HG03135 (cell line): Measurements from ENCODE around the gene SWI5.
A peak's percentile ranks its signal among the peaks of the same experiment; 100 is the strongest.
"Not testable (repeated sequence)": the region's sequence is repeated elsewhere in the genome, so short reads cannot be mapped to it uniquely, and the experiment has no call there.

Source experiments
- ATAC-seq: cut with Tn5 transposase; IDR thresholded peaks from one replicate; pipeline ENCODE4 v1.9.1; 2021; ENCODE audit warnings: mild to moderate bottlenecking, moderate library complexity; ENCODE audit not compliant: unreplicated experiment

SWI5 gene

GRCh38 chr9:128276008-128276573 is at the start of gene SWI5:
Gene SWI5 (plus strand): TSS chr9:128276276.
- peak; percentile 95 for ATAC-seq

- ATAC-seq = no peak
Observed at GRCh38 chr9:128226412-128226801, 49.7 kb upstream of the SWI5 start.

- not testable (repeated sequence) for ATAC-seq
Observed at GRCh38 chr9:128230897-128231296, 45.2 kb upstream of the SWI5 start.

DNA sequence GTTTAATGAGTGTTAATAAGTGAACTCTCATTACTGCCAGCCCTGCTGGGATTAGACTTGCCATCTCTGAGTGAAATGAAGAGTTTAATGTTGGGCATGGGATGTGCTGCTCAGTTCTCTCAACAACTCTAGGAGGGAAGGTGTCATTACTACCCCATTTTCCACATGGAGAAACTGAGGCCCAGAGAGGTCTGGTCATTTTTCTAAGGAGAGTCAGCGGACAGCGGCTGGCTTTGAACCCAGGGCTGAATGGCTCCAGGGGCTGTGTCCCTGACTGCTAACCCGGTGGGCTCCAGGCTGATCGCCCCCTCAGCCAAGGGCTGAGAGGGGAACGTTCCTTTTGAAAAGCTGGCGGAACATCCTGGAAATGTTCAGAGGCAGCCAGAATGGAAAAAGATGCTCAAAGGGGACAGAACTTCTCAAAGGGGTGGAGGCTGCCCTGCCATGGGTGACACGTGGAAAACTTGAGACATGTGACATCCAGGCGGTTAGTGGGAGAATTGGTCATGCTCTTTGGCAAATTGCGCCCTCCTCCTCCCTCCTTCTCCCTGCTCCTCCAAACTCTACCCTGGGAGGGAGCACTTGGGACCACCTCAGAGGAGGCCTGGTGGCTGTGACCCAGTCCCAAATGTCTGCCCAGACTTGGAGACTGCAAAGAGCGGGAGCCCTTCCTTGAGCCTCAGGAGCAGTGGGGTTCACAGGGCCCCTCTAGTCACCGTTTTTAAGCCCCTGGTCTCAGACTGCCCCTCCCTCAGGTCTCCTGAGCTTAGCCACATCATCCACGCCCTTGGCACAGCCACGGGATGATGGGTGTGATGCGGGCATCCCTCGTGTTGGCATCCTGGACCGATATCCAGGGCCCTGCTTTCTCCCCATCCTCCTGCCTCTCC is 44.2 kb upstream of the SWI5 start:
- no peak for ATAC-seq

GRCh38 chr9:128232528-128233428 is 43.3 kb upstream of the SWI5 start:
- ATAC-seq = no peak

DNA sequence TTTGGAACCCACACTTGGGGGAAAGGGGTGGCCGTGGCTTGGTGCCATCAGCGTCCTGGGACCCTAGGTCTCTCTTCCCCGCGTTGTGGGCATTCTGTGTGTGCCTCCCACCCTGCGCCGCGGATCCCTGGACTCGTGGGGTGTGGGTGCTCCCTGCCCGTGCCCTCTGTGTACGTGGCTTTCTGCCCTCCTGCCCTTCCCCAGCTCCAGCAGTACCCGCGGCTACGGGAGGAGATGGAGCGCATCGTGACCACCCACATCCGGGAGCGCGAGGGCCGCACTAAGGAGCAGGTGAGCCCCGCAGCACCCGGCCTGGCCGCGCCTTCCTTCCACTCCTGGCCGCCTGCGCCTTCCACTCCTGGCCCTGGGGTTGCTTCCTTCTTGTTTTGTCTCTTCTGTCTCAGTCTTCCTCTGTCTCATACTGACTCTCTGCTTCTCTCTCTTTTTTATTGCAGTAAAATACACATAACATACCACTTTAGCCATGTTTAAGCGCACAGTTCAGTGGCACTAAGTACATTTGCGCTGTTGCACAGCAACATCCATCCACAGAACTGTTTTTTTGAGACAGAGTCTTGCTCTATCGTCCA is 42.2 kb upstream of the SWI5 start:
- ATAC-seq = no peak

- no peak for ATAC-seq
Observed at GRCh38 chr9:128242124-128242523, 34.0 kb upstream of the SWI5 start.

DNA sequence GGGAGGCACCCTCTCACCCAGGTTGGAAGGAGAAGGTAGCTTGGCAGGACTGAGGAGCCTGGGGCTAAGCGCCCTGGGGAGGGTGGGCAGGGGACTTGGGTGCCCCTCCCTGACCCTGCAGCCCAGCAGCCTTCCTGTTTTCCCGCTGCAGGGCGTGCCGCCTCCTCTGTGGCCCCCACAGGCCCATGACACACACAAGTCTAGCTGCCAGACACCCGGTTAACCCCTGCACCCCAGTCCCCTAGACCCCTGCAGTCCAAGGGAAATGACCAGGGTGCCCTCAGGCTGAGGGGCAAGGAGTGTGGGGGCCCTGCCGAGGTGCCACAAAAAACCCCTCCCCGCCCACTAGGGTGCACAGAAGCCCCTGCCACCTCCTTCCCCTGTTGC is 33.3 kb upstream of the SWI5 start:
- no peak for ATAC-seq

GRCh38 chr9:128243215-128244018 is 32.7 kb upstream of the SWI5 start:
- no peak for ATAC-seq

DNA sequence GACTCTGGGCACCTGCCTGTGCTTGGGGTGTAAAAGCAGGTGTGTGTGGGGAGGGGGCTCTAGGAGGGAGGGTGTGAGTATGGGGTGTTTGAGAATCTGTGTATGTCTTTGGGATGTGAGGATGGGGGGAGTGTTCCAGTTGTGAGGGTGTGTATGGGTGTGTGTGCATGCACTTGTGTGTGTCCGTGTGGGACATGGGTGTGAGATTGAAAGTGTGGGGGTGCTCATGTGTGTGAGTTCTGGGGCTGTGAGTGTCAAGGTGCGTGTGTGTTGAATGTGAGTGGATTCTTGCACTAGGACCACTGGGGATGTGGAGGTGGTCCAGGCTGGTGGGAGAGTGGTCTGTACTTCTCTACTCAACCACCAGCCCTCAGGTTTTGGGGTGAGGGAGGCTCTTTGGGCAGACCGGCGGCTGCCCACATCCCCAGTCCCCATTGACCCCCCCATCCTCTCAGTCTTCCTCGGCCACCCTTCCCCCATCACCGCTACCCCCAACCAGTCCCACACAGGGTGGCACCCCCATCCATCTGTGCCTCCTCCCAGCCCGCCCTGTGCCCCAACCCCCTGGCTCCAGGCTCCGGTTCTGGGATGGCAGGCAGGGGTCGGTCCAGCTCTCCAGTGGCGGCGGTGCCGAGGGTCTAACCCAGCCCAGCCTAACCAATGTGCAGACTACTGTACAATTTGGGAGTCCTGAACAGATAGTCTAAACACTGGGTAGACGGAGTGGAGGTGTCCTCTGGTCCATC is 31.8 kb upstream of the SWI5 start:
- no peak for ATAC-seq

DNA sequence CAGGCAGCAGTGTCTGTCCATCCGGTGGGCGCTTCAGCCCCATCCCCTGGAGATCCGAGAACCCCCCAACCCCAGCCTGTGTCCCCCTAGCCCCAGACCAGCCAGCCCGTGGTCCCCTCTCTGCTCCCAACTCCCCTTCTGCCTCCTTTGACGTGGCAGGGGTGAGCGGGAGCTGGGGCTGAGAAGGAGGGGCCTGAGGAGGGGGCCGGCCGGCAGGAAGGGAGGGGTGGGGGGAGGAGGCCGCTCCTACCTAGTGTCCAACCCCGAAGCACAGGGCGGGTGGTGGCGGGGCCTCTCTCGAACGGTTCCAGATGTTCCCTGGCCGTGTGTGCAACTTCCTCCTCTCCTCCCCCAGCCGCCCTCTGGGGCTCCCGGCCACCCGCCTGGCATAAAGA is 31.2 kb upstream of the SWI5 start:
- no peak for ATAC-seq

- ATAC-seq = no peak
Observed at GRCh38 chr9:128245421-128246151, 30.5 kb upstream of the SWI5 start.

DNA sequence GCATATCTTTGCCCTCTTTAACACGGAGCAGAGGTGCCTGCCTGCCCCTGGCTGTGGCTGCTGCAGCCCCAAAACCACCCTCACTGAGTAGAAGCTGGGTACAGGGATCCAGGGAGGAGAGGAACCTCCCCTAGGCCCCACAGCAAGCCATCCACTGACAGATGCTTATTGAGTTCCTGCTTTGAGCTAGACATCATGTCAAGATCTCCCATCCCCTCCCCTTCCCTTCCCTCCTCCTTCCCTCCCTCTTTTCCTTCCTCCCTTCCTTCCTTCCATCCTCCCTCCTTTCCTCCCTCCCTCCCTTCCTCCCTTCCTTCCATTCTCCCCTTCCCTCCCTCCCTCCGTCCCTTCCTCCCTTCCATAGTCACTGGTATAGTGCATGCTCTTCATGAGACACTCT is 29.6 kb upstream of the SWI5 start:
- no peak for ATAC-seq

GRCh38 chr9:128247226-128247803 is 28.8 kb upstream of the SWI5 start:
- ATAC-seq = no peak

GRCh38 chr9:128249558-128249907 is 26.5 kb upstream of the SWI5 start:
- ATAC-seq = no peak

GRCh38 chr9:128249908-128250838 is 25.9 kb upstream of the SWI5 start:
- peak; percentile 79 for ATAC-seq

GRCh38 chr9:128250839-128251731 is 25.0 kb upstream of the SWI5 start:
- peak; percentile 17 for ATAC-seq
